Left ventricle myocardium inferior (tissue), 1 donor: ENCODE results near the gene SETD3. TPM values are rescaled to one million over a fixed set of nuclear protein-coding genes. Genes with fewer than 3 reads are reported as not detected.

Experiments
- DNase-seq: peaks from one replicate; pipeline ENCODE4 v3.0.0-alpha.2; 2020
- H3K27ac ChIP-seq: fragments of 200-600 bp; replicated peaks from 2 replicates; pipeline ENCODE4 v1.8.0; 2021
- H3K27me3 ChIP-seq: fragments of 200-600 bp; 2 replicates; pipeline ENCODE4 v1.8.0; 2021; ENCODE audit warnings: low read depth
- H3K36me3 ChIP-seq: fragments of 200-600 bp; 2 replicates; pipeline ENCODE4 v1.8.0; 2021
- H3K4me1 ChIP-seq: fragments of 200-600 bp; 2 replicates; pipeline ENCODE4 v1.8.0; 2021
- H3K4me3 ChIP-seq: fragments of 200-600 bp; 2 replicates; pipeline ENCODE4 v1.8.0; 2021; ENCODE audit warnings: mild to moderate bottlenecking, moderate library complexity
- H3K9me3 ChIP-seq: fragments of 200-600 bp; replicated peaks from 2 replicates; pipeline ENCODE4 v1.8.0; 2021
- intact Hi-C: fragments of 100-400 bp; cut with micrococcal nuclease; formaldehyde crosslinking; loops from one replicate; pipeline ENCODE4 v1.11.0; 2022
- total RNA-seq: library from RNA; stranded (reverse); fragmentation: NEBNext Ultra II Directional; extraction: Animal tissue kit (Norgen Biotek cat#: 25700); gene quantifications from one replicate; pipeline ENCODE4 v1.2.1, GENCODE V29; 2021
- TF ChIP-seq, protein P1 (sequence below): fragments of 200-600 bp; IDR thresholded peaks from 2 replicates; pipeline ENCODE4 v1.8.0; 2021; ENCODE audit warnings: antibody characterized with exemption, mild to moderate bottlenecking, borderline replicate concordance
- donor health status: DM: no; HTN: yes; CAD: no; lungs with severe emphysema.

Gene SETD3
- total RNA-seq, 1 donor from 2014 or later = 101 TPM

DNA sequence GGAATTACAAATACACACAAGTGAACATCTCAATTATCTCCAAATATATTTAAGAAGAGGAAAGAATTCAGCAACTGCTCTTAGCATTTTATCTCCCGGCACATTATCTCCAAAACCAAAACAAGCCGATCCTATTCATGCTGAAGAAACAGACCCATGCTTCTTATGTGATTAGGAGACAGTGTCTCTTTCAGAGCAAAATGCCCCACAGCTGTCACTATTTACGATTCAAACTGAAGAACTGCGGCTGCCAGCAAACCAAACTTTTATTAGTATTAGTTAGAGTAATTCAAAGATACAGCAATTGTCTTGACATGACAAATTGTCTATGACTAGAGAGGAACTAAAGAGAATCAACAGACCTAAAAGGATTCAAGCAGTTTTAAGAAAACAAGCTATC is 79.4 kb downstream of the SETD3 start:
- Histone ChIP-seq H3K36me3 (peaks cover 92% of the 10 kb centered on the region), H3K27ac (no peak overlapping the region), H3K9me3 (no peaks in the 10 kb centered on the region), H3K4me1 (peaks cover 8% of the 10 kb centered on the region), H3K4me3 (no peak overlapping the region), H3K27me3 (no peaks in the 10 kb centered on the region)
- TF ChIP-seq, protein P1, sequence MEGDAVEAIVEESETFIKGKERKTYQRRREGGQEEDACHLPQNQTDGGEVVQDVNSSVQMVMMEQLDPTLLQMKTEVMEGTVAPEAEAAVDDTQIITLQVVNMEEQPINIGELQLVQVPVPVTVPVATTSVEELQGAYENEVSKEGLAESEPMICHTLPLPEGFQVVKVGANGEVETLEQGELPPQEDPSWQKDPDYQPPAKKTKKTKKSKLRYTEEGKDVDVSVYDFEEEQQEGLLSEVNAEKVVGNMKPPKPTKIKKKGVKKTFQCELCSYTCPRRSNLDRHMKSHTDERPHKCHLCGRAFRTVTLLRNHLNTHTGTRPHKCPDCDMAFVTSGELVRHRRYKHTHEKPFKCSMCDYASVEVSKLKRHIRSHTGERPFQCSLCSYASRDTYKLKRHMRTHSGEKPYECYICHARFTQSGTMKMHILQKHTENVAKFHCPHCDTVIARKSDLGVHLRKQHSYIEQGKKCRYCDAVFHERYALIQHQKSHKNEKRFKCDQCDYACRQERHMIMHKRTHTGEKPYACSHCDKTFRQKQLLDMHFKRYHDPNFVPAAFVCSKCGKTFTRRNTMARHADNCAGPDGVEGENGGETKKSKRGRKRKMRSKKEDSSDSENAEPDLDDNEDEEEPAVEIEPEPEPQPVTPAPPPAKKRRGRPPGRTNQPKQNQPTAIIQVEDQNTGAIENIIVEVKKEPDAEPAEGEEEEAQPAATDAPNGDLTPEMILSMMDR = no peak
- DNase-seq = no peak
- intact Hi-C loops = no loop called here

DNA sequence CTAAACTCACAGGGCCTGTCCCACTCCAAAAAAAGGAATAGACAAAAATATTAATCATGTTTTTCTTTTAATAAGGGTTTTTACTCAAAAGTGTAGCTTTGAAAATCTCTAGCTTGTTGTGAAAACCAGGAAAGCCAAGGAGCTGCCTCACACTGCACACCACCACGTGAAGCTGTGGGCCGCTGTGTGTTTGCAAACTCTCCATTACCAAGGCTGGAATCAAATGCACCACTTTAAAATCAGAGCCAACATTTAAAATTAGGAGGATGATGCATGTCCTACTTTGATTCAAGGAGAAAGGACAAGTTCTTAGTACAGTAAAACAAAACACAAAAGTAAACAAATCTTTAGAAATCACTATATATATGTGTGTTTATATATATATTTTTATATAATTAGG is 83.0 kb downstream of the SETD3 start:
- peaks cover 66% of the 10 kb centered on the region for H3K36me3 ChIP-seq
- H3K4me1 ChIP-seq = peaks cover 8% of the 10 kb centered on the region
- TF ChIP-seq, protein P1 = no peak
- H3K27me3 ChIP-seq = no peaks in the 10 kb centered on the region
- no peaks in the 10 kb centered on the region for H3K9me3 ChIP-seq
- peak overlapping the region; percentile 16 for H3K27ac ChIP-seq
- no peak overlapping the region for H3K4me3 ChIP-seq
- intact Hi-C loops = no loop called here
- DNase-seq = no peak

DNA sequence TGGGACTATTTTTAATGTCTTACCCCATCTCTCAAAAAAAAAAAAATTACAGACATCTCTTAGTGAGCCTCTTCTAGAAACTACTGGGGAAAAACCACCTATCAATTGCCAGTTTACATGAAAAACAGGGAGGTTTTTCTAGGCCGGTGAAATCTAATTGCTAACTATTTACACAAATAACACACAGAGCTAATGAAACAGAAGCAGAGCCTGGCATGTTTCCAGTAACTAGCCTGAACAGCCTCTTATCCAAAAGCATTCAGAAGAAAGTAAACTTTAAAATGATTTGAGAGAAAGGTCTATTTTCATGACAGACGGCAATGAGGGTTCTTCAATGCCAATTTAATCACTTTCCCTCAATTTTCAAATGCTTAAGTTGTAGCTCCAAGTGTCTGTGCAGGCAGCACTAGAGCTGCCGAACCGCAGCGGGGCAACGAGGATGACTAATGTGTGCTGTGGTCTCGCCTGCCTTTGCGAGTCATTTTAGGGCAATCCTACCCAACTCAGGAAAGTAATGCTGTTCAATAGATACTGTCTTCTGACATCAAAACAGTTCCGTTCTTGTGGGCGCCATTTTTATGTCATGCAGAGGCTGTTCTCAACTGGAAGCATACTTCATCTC is 84.6 kb downstream of the SETD3 start:
- TF ChIP-seq, protein P1 = no peak
- H3K27me3 ChIP-seq = no peaks in the 10 kb centered on the region
- peaks cover 52% of the 10 kb centered on the region for H3K36me3 ChIP-seq
- no peak overlapping the region for H3K4me3 ChIP-seq
- no peak for DNase-seq
- peaks cover 8% of the 10 kb centered on the region for H3K4me1 ChIP-seq
- no peak overlapping the region for H3K27ac ChIP-seq
- intact Hi-C loops = no loop called here
- H3K9me3 ChIP-seq = no peaks in the 10 kb centered on the region

DNA sequence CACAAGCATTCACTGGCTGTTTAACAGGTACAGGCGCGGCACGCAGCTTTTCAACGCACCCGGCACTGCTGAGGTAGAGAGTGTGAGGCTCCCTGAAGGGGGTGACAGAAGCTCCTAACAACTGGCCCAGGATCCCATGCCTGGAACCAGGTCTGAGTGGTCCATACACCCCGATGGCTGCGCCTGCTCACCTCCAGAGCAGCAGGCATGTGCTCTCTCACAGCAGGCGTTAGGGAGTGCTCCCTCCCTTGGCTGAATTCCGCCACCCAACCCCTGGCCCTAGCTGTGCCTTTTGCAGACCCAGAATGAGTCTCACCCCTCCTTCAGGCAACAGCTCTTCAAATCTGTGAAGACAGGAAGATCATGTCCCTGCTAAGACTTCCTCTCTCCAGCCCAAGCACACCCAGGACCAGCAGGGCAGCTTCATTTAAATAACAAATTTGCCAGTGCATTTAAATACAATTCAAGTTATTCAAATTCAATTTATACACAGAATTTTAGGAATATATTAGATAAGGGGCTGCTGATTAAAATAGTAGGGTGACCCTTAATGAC is 86.0 kb downstream of the SETD3 start:
- intact Hi-C loops = no loop called here
- peaks cover 39% of the 10 kb centered on the region for H3K36me3 ChIP-seq
- peaks cover 8% of the 10 kb centered on the region for H3K4me1 ChIP-seq

DNA sequence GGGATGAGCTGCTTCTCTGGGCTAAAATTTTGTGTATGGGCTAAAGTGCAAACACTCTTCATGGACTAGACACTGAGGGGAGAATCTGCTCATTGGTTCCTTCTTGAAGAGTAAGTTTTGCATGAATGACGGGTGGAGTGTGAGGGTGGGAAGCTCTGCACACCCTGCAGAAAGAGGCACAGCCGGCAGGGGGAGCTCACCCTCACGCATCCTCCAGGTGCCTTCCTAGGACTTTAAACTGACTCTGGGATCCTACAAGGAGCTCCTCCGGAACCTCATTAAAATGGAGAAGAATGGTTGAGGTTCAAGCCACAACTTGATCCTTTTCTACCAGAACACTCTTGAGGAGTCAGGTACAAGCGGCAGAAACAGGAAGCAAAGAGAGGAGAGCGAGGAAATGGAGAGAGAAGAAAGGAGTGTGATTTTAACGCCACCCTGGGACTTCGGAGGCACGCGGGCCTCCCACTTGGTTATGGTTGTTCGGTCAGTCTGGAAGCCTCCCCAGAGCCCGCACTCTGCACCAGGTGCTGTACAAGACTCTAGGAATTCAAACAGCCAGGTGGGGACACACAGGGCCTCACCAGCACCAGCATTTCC is 87.5 kb downstream of the SETD3 start:
- Histone ChIP-seq H3K4me1 (peaks cover 13% of the 10 kb centered on the region), H3K27me3 (no peaks in the 10 kb centered on the region), H3K9me3 (no peaks in the 10 kb centered on the region), H3K27ac (no peak overlapping the region), H3K36me3 (peaks cover 23% of the 10 kb centered on the region), H3K4me3 (no peak overlapping the region)
- DNase-seq = no peak
- TF ChIP-seq, protein P1 = peak; percentile 74
- intact Hi-C loops = no loop called here

More for the DNA sequence above, 86.0 kb downstream of the SETD3 start:
- Histone ChIP-seq H3K27me3 (no peaks in the 10 kb centered on the region), H3K27ac (no peak overlapping the region), H3K4me3 (no peak overlapping the region), H3K9me3 (no peaks in the 10 kb centered on the region)
- no peak for DNase-seq
- TF ChIP-seq, protein P1 = no peak
